IMR-90 (cell line): Measurements from ENCODE around the gene MGST2. TPM values are rescaled to one million over a fixed set of nuclear protein-coding genes. Genes with fewer than 3 reads are reported as not detected.

Source experiments
- ATAC-seq: fragments of 200-7000 bp; cut with Tn5 transposase; 2 replicates; pipeline ENCODE4 v1.9.1; 2020; ENCODE audit warnings: low read depth, mild to moderate bottlenecking, moderate library complexity
- BruUV-seq: library from RNA; stranded (reverse); fragments of 400-500 nt; replicated peaks from 2 replicates; lab custom pipeline; 2021; lab: Mats Ljungman, UMichigan
- CTCF ChIA-PET: fragments of 300-600 bp; formaldehyde crosslinking; extraction: SDS; loops from one replicate; lab custom pipeline; 2021; ENCODE audit warnings: antibody characterized with exemption; lab: Yijun Ruan, JAX
- POLR2A ChIA-PET: fragments of 300-600 bp; sonication (Branson Sonifier 250); formaldehyde crosslinking; loops from one replicate; lab custom pipeline; 2022; ENCODE audit warnings: antibody characterized with exemption; ENCODE audit not compliant: unreplicated experiment; lab: Charles Lee
- DNase-seq: peaks from one replicate; pipeline ENCODE4 v3.0.0; 2013
- H2AFZ ChIP-seq: replicated peaks from 2 replicates; pipeline ENCODE3; 2013; ENCODE audit warnings: low read length, mild to moderate bottlenecking; ENCODE audit not compliant: poor library complexity
- H2AK5ac ChIP-seq: 2 replicates; pipeline ENCODE4 v1.6.1; 2013; ENCODE audit warnings: low read depth, low read length, inconsistent platforms
- H2AK9ac ChIP-seq: replicated peaks from 2 replicates; pipeline ENCODE3; 2013; ENCODE audit warnings: mild to moderate bottlenecking, low read depth, low read length, moderate library complexity; ENCODE audit not compliant: poor library complexity
- H2BK120ac ChIP-seq: 2 replicates; pipeline ENCODE4 v1.6.1; 2013; ENCODE audit warnings: low read depth, low read length, inconsistent platforms
- H2BK15ac ChIP-seq: 3 replicates; pipeline ENCODE4 v1.6.1; 2013; ENCODE audit warnings: low read depth, low read length, inconsistent platforms
- H2BK20ac ChIP-seq: 2 replicates; pipeline ENCODE4 v1.6.1; 2013; ENCODE audit warnings: low read depth, mild to moderate bottlenecking, inconsistent platforms, low read length, moderate library complexity
- H2BK5ac ChIP-seq: 2 replicates; pipeline ENCODE4 v1.6.1; 2013; ENCODE audit warnings: mild to moderate bottlenecking, low read depth, low read length, inconsistent platforms; ENCODE audit not compliant: poor library complexity, severe bottlenecking
- H3K14ac ChIP-seq: replicated peaks from 2 replicates; pipeline ENCODE4 v1.6.1; 2013; ENCODE audit warnings: low read depth, low read length, inconsistent platforms
- H3K18ac ChIP-seq: 2 replicates; pipeline ENCODE4 v1.6.1; 2013; ENCODE audit warnings: low read depth, low read length, control low read depth
- H3K23ac ChIP-seq: 2 replicates; pipeline ENCODE4 v1.6.1; 2013; ENCODE audit warnings: low read depth, low read length, inconsistent platforms
- H3K27ac ChIP-seq: 2 replicates; pipeline ENCODE4 v1.5.1; 2013; ENCODE audit warnings: mild to moderate bottlenecking, control low read depth, low read length; ENCODE audit not compliant: insufficient read depth
- H3K27me3 ChIP-seq: 2 replicates; pipeline ENCODE4 v1.6.1; 2013; ENCODE audit warnings: low read length; ENCODE audit not compliant: control insufficient read depth, insufficient read depth
- H3K36me3 ChIP-seq: 2 replicates; pipeline ENCODE4 v1.6.1; 2013; ENCODE audit warnings: low read length, mixed read lengths; ENCODE audit not compliant: control insufficient read depth, insufficient read depth
- H3K4ac ChIP-seq: 2 replicates; pipeline ENCODE4 v1.6.1; 2013; ENCODE audit warnings: low read depth, low read length, inconsistent platforms
- H3K4me1 ChIP-seq: 2 replicates; pipeline ENCODE4 v1.6.1; 2013; ENCODE audit warnings: low read length, mixed read lengths; ENCODE audit not compliant: control insufficient read depth, insufficient read depth
- H3K4me2 ChIP-seq: 2 replicates; pipeline ENCODE4 v1.6.1; 2013; ENCODE audit warnings: low read depth, mild to moderate bottlenecking, control low read depth, low read length, moderate library complexity
- H3K4me3 ChIP-seq: 2 replicates; pipeline ENCODE4 v1.5.1; 2013; ENCODE audit warnings: low read depth, mild to moderate bottlenecking, control low read depth, low read length, moderate library complexity; ENCODE audit not compliant: insufficient read depth
- H3K56ac ChIP-seq: 2 replicates; pipeline ENCODE4 v1.6.1; 2013; ENCODE audit warnings: low read length, inconsistent platforms; ENCODE audit not compliant: insufficient read depth; ENCODE audit errors: extremely low read depth
- H3K79me1 ChIP-seq, 2 experiments: 2 replicates each; pipeline ENCODE4 v1.6.1; 2013; ENCODE audit warnings: low read length in 2 of 2, inconsistent platforms in 1 of 2, low read depth in 1 of 2
- H3K9ac ChIP-seq: 2 replicates; pipeline ENCODE4 v1.6.1; 2013; ENCODE audit warnings: low read depth, low read length, control low read depth
- H3K9me1 ChIP-seq: 2 replicates; pipeline ENCODE4 v1.6.1; 2013; ENCODE audit warnings: low read length, inconsistent platforms; ENCODE audit not compliant: insufficient read depth
- H3K9me3 ChIP-seq: 2 replicates; pipeline ENCODE4 v1.6.1; 2013; ENCODE audit warnings: low read length; ENCODE audit not compliant: control insufficient read depth, insufficient read depth
- H4K20me1 ChIP-seq: 2 replicates; pipeline ENCODE4 v1.6.1; 2013; ENCODE audit warnings: low read length, inconsistent platforms; ENCODE audit not compliant: insufficient read depth
- H4K5ac ChIP-seq: 2 replicates; pipeline ENCODE4 v1.6.1; 2013; ENCODE audit warnings: mild to moderate bottlenecking, low read depth, low read length, control low read depth
- H4K8ac ChIP-seq, 2 experiments: 2 replicates each; pipeline ENCODE4 v1.6.1; 2013; ENCODE audit warnings: low read depth in 2 of 2, low read length in 2 of 2, control low read depth in 1 of 2, inconsistent platforms in 1 of 2
- H4K91ac ChIP-seq: 2 replicates; pipeline ENCODE4 v1.6.1; 2013; ENCODE audit warnings: low read depth, low read length, inconsistent platforms; ENCODE audit not compliant: insufficient read depth
- CHD1 ChIP-seq: IDR thresholded peaks from 2 replicates; pipeline ENCODE4 v1.6.1; 2012; ENCODE audit warnings: low read depth, low read length, improper control_type of control experiment
- MAZ ChIP-seq: IDR thresholded peaks from 2 replicates; pipeline ENCODE4 v1.6.1; 2012; ENCODE audit warnings: low read depth, mild to moderate bottlenecking, low read length, improper control_type of control experiment, moderate library complexity, borderline replicate concordance
- NFE2L2 ChIP-seq: fragments of 150-350 bp; IDR thresholded peaks from 2 replicates; pipeline ENCODE4 v1.6.1; 2016; ENCODE audit warnings: low read depth, mild to moderate bottlenecking, low read length
- WGBS, 2 experiments: methylation state at CpG; one replicate each; pipeline versions ENCODE4 v1.1.5 to v1.1.7; 2013; ENCODE audit warnings: missing lambda C conversion rate in 2 of 2; ENCODE audit not compliant: insufficient read length in 1 of 2; ENCODE audit errors: extremely low coverage in 2 of 2; 5-methylcytosine and 5-hydroxymethylcytosine counted together
- dilution Hi-C: fragments of 300-500 bp; cut with HindIII; formaldehyde crosslinking; loops from one replicate; pipeline ENCODE4 v1.14.3; 2018; ENCODE audit warnings: low sequenced_read_pairs; ENCODE audit not compliant: unreplicated experiment
- in situ Hi-C: fragments of 300-500 bp; cut with MboI; formaldehyde crosslinking; loops from 3 replicates; pipeline ENCODE4 v1.14.3; 2019; ENCODE audit warnings: low sequenced_read_pairs, inconsistent platforms, mixed read lengths
- intact Hi-C: fragments of 100-400 bp; cut with micrococcal nuclease; formaldehyde crosslinking; loops from 2 replicates; pipeline ENCODE4 v1.10.0; 2022
- polyA plus RNA-seq, 3 experiments: library from polyadenylated mRNA; depleted of rRNA; stranded (reverse); fragments of >200 nt; gene quantifications; 2 replicates each; pipeline ENCODE4 v1.2.3, GENCODE V29; 2012; ENCODE audit warnings: low replicate concordance in 1 of 3
- total RNA-seq: library from RNA; depleted of rRNA; stranded (reverse); fragments of >200 nt; gene quantifications from 2 replicates; pipeline ENCODE4 v1.2.3, GENCODE V29; 2012

The MGST2 gene
- total and polyA plus RNA-seq, 2 of the 4 experiments (the other 2 are of a cell fraction), result 4.8 to 10.5 TPM

DNA sequence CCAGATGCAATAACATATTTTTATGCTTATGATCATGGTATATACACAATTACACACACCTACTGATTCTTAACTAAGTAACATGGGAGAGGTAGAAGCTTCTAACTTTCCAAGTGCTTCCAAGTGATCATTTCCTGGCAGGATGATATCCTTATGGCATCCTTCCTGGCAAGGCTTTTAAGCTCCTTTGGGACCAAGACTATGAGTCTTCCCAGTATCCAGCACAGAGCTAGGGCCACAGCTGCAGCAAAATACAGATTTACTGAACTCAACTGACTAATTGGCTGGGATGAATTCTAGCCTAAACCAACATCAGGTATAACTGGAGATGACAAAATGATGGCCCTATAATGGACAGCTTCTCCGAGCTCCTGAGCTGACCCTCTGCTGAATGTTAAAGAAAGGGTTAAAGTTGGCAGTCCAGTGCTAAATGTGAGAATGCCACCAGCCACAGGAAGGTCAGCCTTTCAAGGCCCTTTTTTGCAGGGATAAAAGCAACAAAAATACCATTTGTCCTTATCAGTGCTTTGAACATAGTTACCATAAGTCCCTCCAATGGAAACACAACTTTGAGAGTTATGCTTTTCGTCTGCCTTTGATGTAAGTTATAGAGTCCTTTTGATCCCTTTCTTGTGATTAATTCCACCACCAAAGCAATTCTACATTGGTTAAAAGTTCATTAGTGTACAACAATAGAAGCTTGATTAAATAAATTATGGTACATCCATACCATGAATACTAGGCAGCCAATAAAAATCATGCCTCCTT is 73.4 kb downstream of the MGST2 start:
- intact Hi-C loops (loop anchor here (5.0 to 10.0 kb wide), 4 partner anchors 273 to 1106 kb away; no protein-coding TSS in a partner anchor), dilution Hi-C loops (no loop called here), in situ Hi-C loops (loop anchor here (10.0 kb wide), 2 partner anchors 416 to 516 kb away; partner anchors contain the start of gene MAML3)
- Histone ChIP-seq H3K27me3 (no peaks in the 10 kb centered on the region), H4K8ac (no peak overlapping the region), H4K5ac (no peak overlapping the region), H2BK20ac (no peak overlapping the region), H3K14ac (no peak overlapping the region), H3K18ac (no peak overlapping the region), H3K9me3 (no peaks in the 10 kb centered on the region), H4K91ac (no peak overlapping the region), H3K4me1 (peaks cover 10% of the 10 kb centered on the region), H2AFZ (no peak overlapping the region), H2BK120ac (no peak overlapping the region), H2BK5ac (no peak overlapping the region), H3K56ac (no peak overlapping the region), H2BK15ac (no peak overlapping the region), H2AK5ac (no peak overlapping the region), H3K36me3 (no peaks in the 10 kb centered on the region), H3K27ac (no peak overlapping the region), H3K4ac (no peak overlapping the region), H3K23ac (no peak overlapping the region), H3K79me1 (no peaks in the 10 kb centered on the region; a peak in 1 of 4 replicates), H4K20me1 (no peaks in the 10 kb centered on the region), H3K4me3 (no peak overlapping the region), H3K9ac (no peak overlapping the region), H3K4me2 (no peak overlapping the region), H2AK9ac (no peak overlapping the region), H3K9me1 (no peaks in the 10 kb centered on the region; the same call in 1 of the 2 replicates)
- TF ChIP-seq MAZ (no peak), CHD1 (no peak), NFE2L2 (no peak)
- POLR2A ChIA-PET, result interaction anchor here (0.5 kb wide), 1 partner anchor 74 kb away, joined by 3 read pairs; the partner anchor contains the start of gene MGST2
- ATAC-seq (no peak), DNase-seq (no peak)
- CTCF ChIA-PET, result interaction anchor here (0.6 to 1.7 kb wide), 2 partner anchors 98 to 265 kb away, joined by 3 to 4 read pairs; no protein-coding TSS in a partner anchor
- no TSS peak for BruUV-seq
- no CpG with 5 or more reads among the region's 2 CpGs for WGBS, 2 experiments
